Measurements from ENCODE around the gene ARMC6.

GRCh38 chr19:18985257-18985656 is 48.1 kb upstream of the ARMC6 start:
- TF ChIP-seq CTCF (IDR thresholded peaks at IDR 0.05) = no peak
- no peak for TF ChIP-seq POLR2A (IDR thresholded peaks at IDR 0.05)
- TF ChIP-seq EP300 (IDR thresholded peaks at IDR 0.05) = no peak
- TF ChIP-seq POLR2AphosphoS5 (IDR thresholded peaks at IDR 0.05) = no peak

Measured in sigmoid colon (tissue), 4 donors.